DND-41 (cell line): Measurements from ENCODE around the gene PACS1.

Source experiments
- ATAC-seq: fragments of 200-7000 bp; cut with Tn5 transposase; 3 replicates; pipeline ENCODE4 v1.9.1; 2021; ENCODE audit warnings: low read depth; ENCODE audit not compliant: insufficient read depth
- DNase-seq: peaks from one replicate; pipeline ENCODE4 v3.0.0-alpha.2; 2020
- H2AFZ ChIP-seq: 2 replicates; pipeline ENCODE4 v1.6.0; 2012; ENCODE audit warnings: low read depth, low read length
- H3K27ac ChIP-seq: 2 replicates; pipeline ENCODE4 v1.5.1; 2012; ENCODE audit warnings: low read length, inconsistent platforms
- H3K27me3 ChIP-seq: fragments of 200-600 bp; sonication (generic); 2 replicates; pipeline ENCODE4 v1.6.0; 2012; ENCODE audit warnings: low read length, mild to moderate bottlenecking, inconsistent platforms; ENCODE audit not compliant: insufficient read depth, poor library complexity
- H3K36me3 ChIP-seq: 2 replicates; pipeline ENCODE4 v1.5.1; 2012; ENCODE audit warnings: low read length, inconsistent platforms; ENCODE audit not compliant: insufficient read depth
- H3K4me1 ChIP-seq: 2 replicates; pipeline ENCODE4 v1.5.1; 2012; ENCODE audit warnings: mild to moderate bottlenecking, low read length; ENCODE audit not compliant: insufficient read depth
- H3K4me2 ChIP-seq: 2 replicates; pipeline ENCODE4 v1.6.0; 2012; ENCODE audit warnings: mild to moderate bottlenecking, moderate library complexity, low read length, inconsistent platforms; ENCODE audit not compliant: insufficient read depth
- H3K4me3 ChIP-seq, 2 experiments: fragments of 200-600 bp in 1 of 2; shearing (Covaris generic) in 1 of 2; 2 replicates each; pipeline ENCODE4 v1.5.1; 2012 to 2016; ENCODE audit warnings: inconsistent platforms in 2 of 2, low read length in 2 of 2, mild to moderate bottlenecking in 2 of 2, low read depth in 1 of 2, moderate library complexity in 1 of 2
- H3K79me2 ChIP-seq: 2 replicates; pipeline ENCODE4 v1.6.0; 2012; ENCODE audit warnings: low read length, inconsistent platforms; ENCODE audit not compliant: insufficient read depth
- H3K9ac ChIP-seq: 2 replicates; pipeline ENCODE4 v1.6.0; 2012; ENCODE audit warnings: low read depth, mild to moderate bottlenecking, inconsistent platforms, low read length, moderate library complexity
- H3K9me3 ChIP-seq: 2 replicates; pipeline ENCODE4 v1.5.1; 2012; ENCODE audit warnings: low read length, moderate library complexity, mild to moderate bottlenecking, inconsistent platforms; ENCODE audit not compliant: insufficient read depth, severe bottlenecking
- H4K20me1 ChIP-seq: 2 replicates; pipeline ENCODE4 v1.6.0; 2012; ENCODE audit warnings: low read length; ENCODE audit not compliant: insufficient read depth
- EZH2 ChIP-seq: IDR thresholded peaks from 3 replicates; pipeline ENCODE4 v1.6.1; 2012; ENCODE audit warnings: borderline replicate concordance, low read depth, mild to moderate bottlenecking, moderate library complexity, low read length, inconsistent platforms; ENCODE audit not compliant: severe bottlenecking
- TF ChIP-seq, protein P1 (sequence below): IDR thresholded peaks from 2 replicates; pipeline ENCODE4 v1.5.1; 2012; ENCODE audit warnings: borderline replicate concordance, low read length, moderate library complexity, mild to moderate bottlenecking; ENCODE audit not compliant: poor library complexity, severe bottlenecking; ENCODE audit errors: extremely low read depth

The PACS1 gene

DNA sequence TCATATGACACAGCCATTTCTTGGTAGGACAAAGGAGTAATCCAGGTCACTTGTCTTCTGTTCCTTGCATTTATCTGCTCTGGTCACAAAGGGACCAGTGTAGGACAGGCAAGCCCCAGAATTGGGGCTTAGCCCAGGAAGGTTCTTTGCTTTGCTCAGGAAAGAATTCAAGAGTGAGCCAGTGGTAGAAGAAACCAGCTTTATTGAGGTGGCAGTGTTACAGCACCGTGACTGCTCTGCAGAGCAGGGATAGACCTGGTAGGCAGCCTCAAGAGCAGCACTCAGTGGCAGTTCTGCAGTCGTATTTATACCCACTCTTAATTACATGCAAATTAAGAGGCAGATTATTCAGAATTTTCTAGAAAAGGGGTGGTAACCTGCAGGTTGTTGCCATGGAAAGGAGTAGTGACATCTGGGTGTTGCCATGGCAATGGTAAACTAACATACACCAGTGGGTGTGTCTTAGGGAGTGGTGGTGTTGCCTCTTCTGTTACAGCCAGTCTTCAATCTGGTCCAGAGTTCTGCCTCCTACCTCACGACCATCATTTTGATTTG is 113.5 kb downstream of the PACS1 start:
- H3K27ac ChIP-seq: no peak overlapping the region
- ATAC-seq (no peak), DNase-seq (no peak)
- H3K27me3 ChIP-seq: no peaks in the 10 kb centered on the region
- H3K4me1 ChIP-seq: no peaks in the 10 kb centered on the region
- H3K9ac ChIP-seq: 0 out of 2 replicates have a peak overlapping the region, but pooled peaks have one; percentile 1
- H3K36me3 ChIP-seq: no peaks in the 10 kb centered on the region
- peaks cover 6% of the 10 kb centered on the region; the same call in 1 of the 2 replicates for H4K20me1 ChIP-seq
- TF ChIP-seq, protein P1, sequence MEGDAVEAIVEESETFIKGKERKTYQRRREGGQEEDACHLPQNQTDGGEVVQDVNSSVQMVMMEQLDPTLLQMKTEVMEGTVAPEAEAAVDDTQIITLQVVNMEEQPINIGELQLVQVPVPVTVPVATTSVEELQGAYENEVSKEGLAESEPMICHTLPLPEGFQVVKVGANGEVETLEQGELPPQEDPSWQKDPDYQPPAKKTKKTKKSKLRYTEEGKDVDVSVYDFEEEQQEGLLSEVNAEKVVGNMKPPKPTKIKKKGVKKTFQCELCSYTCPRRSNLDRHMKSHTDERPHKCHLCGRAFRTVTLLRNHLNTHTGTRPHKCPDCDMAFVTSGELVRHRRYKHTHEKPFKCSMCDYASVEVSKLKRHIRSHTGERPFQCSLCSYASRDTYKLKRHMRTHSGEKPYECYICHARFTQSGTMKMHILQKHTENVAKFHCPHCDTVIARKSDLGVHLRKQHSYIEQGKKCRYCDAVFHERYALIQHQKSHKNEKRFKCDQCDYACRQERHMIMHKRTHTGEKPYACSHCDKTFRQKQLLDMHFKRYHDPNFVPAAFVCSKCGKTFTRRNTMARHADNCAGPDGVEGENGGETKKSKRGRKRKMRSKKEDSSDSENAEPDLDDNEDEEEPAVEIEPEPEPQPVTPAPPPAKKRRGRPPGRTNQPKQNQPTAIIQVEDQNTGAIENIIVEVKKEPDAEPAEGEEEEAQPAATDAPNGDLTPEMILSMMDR: no peak
- TF ChIP-seq EZH2: no peak
- H3K9me3 ChIP-seq: no peaks in the 10 kb centered on the region
- H3K79me2 ChIP-seq: no peaks in the 10 kb centered on the region
- no peak overlapping the region for H3K4me2 ChIP-seq
- H3K4me3 ChIP-seq: no peak overlapping the region
- H2AFZ ChIP-seq: no peak overlapping the region

DNA sequence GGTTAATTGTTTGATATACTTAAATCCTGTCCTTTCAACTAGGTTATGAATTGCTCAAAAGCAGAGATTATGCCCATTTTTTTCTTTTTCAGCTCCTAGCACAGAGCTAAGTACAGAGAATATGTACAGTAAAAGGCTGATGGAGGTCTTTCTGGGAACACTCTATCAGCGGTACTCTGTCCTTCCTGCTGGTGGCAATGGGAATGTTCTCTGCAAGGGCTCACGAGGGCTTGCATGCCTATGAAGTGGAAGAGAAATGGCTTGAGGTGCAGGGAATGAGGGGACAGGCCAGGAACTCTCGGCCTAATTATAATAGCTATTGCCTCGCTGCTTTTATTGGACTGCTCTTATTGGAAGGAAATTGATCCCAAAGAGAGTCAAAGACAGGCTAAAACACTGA is 114.7 kb downstream of the PACS1 start:
- H3K79me2 ChIP-seq: no peaks in the 10 kb centered on the region
- H3K9me3 ChIP-seq: no peaks in the 10 kb centered on the region
- H3K4me2 ChIP-seq: no peak overlapping the region
- no peak overlapping the region for H3K27ac ChIP-seq
- H3K4me1 ChIP-seq: no peaks in the 10 kb centered on the region
- H4K20me1 ChIP-seq: peaks cover 6% of the 10 kb centered on the region; the same call in 1 of the 2 replicates
- H3K27me3 ChIP-seq: no peaks in the 10 kb centered on the region
- TF ChIP-seq EZH2: no peak
- TF ChIP-seq, protein P1: no peak
- no peak overlapping the region for H2AFZ ChIP-seq
- H3K4me3 ChIP-seq: no peak overlapping the region
- H3K36me3 ChIP-seq: no peaks in the 10 kb centered on the region
- H3K9ac ChIP-seq: no peak overlapping the region
- no peak for ATAC-seq
- DNase-seq: no peak

- no peaks in the 10 kb centered on the region for H3K27me3 ChIP-seq
- no peak overlapping the region for H3K4me2 ChIP-seq
- H4K20me1 ChIP-seq: peaks cover 6% of the 10 kb centered on the region; the same call in 1 of the 2 replicates
- no peak overlapping the region for H3K4me3 ChIP-seq
- H3K4me1 ChIP-seq: no peaks in the 10 kb centered on the region
- H3K27ac ChIP-seq: no peak overlapping the region
- no peaks in the 10 kb centered on the region for H3K79me2 ChIP-seq
- no peak for TF ChIP-seq EZH2
- TF ChIP-seq, protein P1: no peak
- H3K9me3 ChIP-seq: no peaks in the 10 kb centered on the region
- H2AFZ ChIP-seq: no peak overlapping the region
- H3K36me3 ChIP-seq: no peaks in the 10 kb centered on the region
- ATAC-seq: no peak
- DNase-seq: no peak
- no peak overlapping the region for H3K9ac ChIP-seq
Observed at GRCh38 chr11:66186470-66186869, 116.4 kb downstream of the PACS1 start.

DNA sequence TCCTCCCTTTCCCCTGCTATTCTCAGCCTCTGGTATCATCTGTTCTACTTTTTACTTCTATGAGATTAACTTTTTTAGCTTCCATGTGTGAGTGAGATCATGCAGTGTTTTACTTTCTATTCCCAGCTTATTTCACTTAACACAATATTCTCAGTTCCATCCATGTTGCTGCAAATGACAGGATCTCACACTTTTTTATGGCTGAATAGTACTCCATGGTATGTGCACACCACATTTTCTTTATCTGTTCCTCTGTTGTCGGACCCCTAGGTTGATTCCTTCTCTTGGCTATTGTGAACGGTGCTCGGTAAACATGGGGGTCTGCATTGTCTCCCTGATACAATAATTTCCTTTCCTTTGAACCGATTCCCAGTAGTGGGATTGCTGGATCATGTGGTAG is 117.4 kb downstream of the PACS1 start:
- peaks cover 6% of the 10 kb centered on the region; the same call in 1 of the 2 replicates for H4K20me1 ChIP-seq

More for the DNA sequence above, 117.4 kb downstream of the PACS1 start:
- Histone ChIP-seq H3K4me2 (no peak overlapping the region), H3K9me3 (no peaks in the 10 kb centered on the region), H3K27me3 (no peaks in the 10 kb centered on the region), H3K4me1 (no peaks in the 10 kb centered on the region), H2AFZ (no peak overlapping the region), H3K27ac (no peak overlapping the region), H3K79me2 (no peaks in the 10 kb centered on the region), H3K36me3 (no peaks in the 10 kb centered on the region), H3K4me3 (no peak overlapping the region), H3K9ac (no peak overlapping the region)
- DNase-seq (no peak), ATAC-seq (no peak)
- no peak for TF ChIP-seq EZH2
- TF ChIP-seq, protein P1: no peak
